ENCODE measurements around the gene CREB5. TPM values are rescaled to one million over a fixed set of nuclear protein-coding genes. Genes with fewer than 3 reads are reported as not detected.

Gene CREB5
- total RNA-seq, 1 experiment from 2014 or later = 1.3 TPM

- H3K4me1 Mint-ChIP-seq = peaks cover 13% of the 10 kb centered on the region; the same call in 1 of the 2 replicates
- TF ChIP-seq MXD4 (CRISPR knock-in tag; IDR thresholded peaks at IDR 0.05; ENCODE audit: borderline replicate concordance) (no peak), E2F4 (CRISPR knock-in tag; IDR thresholded peaks at IDR 0.05; ENCODE audit: borderline replicate concordance, low read depth) (no peak), FOXP1 (CRISPR knock-in tag; IDR thresholded peaks at IDR 0.05; ENCODE audit: borderline replicate concordance) (no peak), ZNF671 (CRISPR knock-in tag; IDR thresholded peaks at IDR 0.05) (no peak), ELF4 (CRISPR knock-in tag; IDR thresholded peaks at IDR 0.05; ENCODE audit: low read depth) (no peak), FOXJ3 (CRISPR knock-in tag; IDR thresholded peaks at IDR 0.05; ENCODE audit: borderline replicate concordance) (no peak), RELA (CRISPR knock-in tag; IDR thresholded peaks at IDR 0.05; ENCODE audit: borderline replicate concordance) (no peak), PRDM15 (CRISPR knock-in tag; IDR thresholded peaks at IDR 0.05) (no peak), ZBTB21 (CRISPR knock-in tag; IDR thresholded peaks at IDR 0.05; ENCODE audit: borderline replicate concordance) (no peak), ZNF281 (CRISPR knock-in tag; IDR thresholded peaks at IDR 0.05) (no peak), SMAD4 (CRISPR knock-in tag; IDR thresholded peaks at IDR 0.05) (no peak), AR (CRISPR knock-in tag; IDR thresholded peaks at IDR 0.05) (no peak)
- TF ChIP-seq, protein P1, sequence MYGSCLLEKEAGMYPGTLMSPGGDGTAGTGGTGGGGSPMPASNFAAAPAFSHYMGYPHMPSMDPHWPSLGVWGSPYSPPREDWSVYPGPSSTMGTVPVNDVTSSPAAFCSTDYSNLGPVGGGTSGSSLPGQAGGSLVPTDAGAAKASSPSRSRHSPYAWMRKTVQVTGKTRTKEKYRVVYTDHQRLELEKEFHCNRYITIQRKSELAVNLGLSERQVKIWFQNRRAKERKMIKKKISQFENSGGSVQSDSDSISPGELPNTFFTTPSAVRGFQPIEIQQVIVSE (CRISPR knock-in tag; IDR thresholded peaks at IDR 0.05; ENCODE audit: borderline replicate concordance) = no peak
- TF ChIP-seq, protein P2, sequence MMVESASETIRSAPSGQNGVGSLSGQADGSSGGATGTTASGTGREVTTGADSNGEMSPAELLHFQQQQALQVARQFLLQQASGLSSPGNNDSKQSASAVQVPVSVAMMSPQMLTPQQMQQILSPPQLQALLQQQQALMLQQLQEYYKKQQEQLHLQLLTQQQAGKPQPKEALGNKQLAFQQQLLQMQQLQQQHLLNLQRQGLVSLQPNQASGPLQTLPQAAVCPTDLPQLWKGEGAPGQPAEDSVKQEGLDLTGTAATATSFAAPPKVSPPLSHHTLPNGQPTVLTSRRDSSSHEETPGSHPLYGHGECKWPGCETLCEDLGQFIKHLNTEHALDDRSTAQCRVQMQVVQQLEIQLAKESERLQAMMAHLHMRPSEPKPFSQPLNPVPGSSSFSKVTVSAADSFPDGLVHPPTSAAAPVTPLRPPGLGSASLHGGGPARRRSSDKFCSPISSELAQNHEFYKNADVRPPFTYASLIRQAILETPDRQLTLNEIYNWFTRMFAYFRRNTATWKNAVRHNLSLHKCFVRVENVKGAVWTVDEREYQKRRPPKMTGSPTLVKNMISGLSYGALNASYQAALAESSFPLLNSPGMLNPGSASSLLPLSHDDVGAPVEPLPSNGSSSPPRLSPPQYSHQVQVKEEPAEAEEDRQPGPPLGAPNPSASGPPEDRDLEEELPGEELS (CRISPR knock-in tag; IDR thresholded peaks at IDR 0.05) = no peak
- TF ChIP-seq, protein P3, sequence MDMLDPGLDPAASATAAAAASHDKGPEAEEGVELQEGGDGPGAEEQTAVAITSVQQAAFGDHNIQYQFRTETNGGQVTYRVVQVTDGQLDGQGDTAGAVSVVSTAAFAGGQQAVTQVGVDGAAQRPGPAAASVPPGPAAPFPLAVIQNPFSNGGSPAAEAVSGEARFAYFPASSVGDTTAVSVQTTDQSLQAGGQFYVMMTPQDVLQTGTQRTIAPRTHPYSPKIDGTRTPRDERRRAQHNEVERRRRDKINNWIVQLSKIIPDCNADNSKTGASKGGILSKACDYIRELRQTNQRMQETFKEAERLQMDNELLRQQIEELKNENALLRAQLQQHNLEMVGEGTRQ (CRISPR knock-in tag; IDR thresholded peaks at IDR 0.05) = no peak
- TF ChIP-seq, protein P4, sequence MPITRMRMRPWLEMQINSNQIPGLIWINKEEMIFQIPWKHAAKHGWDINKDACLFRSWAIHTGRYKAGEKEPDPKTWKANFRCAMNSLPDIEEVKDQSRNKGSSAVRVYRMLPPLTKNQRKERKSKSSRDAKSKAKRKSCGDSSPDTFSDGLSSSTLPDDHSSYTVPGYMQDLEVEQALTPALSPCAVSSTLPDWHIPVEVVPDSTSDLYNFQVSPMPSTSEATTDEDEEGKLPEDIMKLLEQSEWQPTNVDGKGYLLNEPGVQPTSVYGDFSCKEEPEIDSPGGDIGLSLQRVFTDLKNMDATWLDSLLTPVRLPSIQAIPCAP (CRISPR knock-in tag; IDR thresholded peaks at IDR 0.05) = no peak
- TF ChIP-seq, protein P5, sequence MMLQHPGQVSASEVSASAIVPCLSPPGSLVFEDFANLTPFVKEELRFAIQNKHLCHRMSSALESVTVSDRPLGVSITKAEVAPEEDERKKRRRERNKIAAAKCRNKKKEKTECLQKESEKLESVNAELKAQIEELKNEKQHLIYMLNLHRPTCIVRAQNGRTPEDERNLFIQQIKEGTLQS (CRISPR knock-in tag; conservative IDR thresholded peaks at IDR 0.05) = no peak
- H3K36me3 Mint-ChIP-seq = no peaks in the 10 kb centered on the region
- no peak overlapping the region for H3K4me3 Mint-ChIP-seq
- H3K27me3 Mint-ChIP-seq (ENCODE audit: low read depth) = no peaks in the 10 kb centered on the region
- no peak overlapping the region for H3K27ac Mint-ChIP-seq
- ChIA-PET POLR2A (no interaction called here), CTCF (no interaction called here)
- H3K9me3 Mint-ChIP-seq = peaks cover 5% of the 10 kb centered on the region
- ATAC-seq (no peak), DNase-seq (ENCODE audit: low spot score) (no peak)
These were observed 57.2 kb downstream of the CREB5 start for GRCh38 chr7:28469562-28469961.
